Measurements from ENCODE around the gene MS4A1.

GRCh38 chr11:60469723-60470122 lies 14.1 kb downstream of the MS4A1 start:
- TF ChIP-seq CTCF (conservative IDR thresholded peaks at IDR 0.05), result no peak
- TF ChIP-seq EZH2 (IDR thresholded peaks at IDR 0.05; ENCODE audit: low read depth), result no peak
